ENCODE measurements around the gene RAB20.
A peak's percentile ranks its signal among the peaks of the same experiment; 100 is the strongest.
"Not testable (repeated sequence)": the region's sequence is repeated elsewhere in the genome, so short reads cannot be mapped to it uniquely, and the experiment has no call there.

Gene RAB20

GRCh38 chr13:110561344-110562035 lies at the start of gene RAB20:
TSS of gene RAB20 (minus strand) at chr13:110561722. CDS start at chr13:110561519, 203 bp downstream.
- DNase-seq: peak; percentile 75

- DNase-seq: peak; percentile 19
Measured at GRCh38 chr13:110610955-110611595, 49.6 kb upstream of the RAB20 start.

- no peak for DNase-seq
Measured at GRCh38 chr13:110607675-110608224, 46.2 kb upstream of the RAB20 start.

- not testable (repeated sequence) for DNase-seq
Measured at GRCh38 chr13:110606281-110606680, 44.8 kb upstream of the RAB20 start.

GRCh38 chr13:110605132-110605531 lies 43.6 kb upstream of the RAB20 start:
- DNase-seq: no peak

GRCh38 chr13:110600980-110601379 lies 39.5 kb upstream of the RAB20 start:
- DNase-seq: no peak

- no peak for DNase-seq
Measured at GRCh38 chr13:110600261-110600819, 38.8 kb upstream of the RAB20 start.

GRCh38 chr13:110597041-110597689 lies 35.6 kb upstream of the RAB20 start:
- DNase-seq: no peak

GRCh38 chr13:110593430-110594130 lies 32.1 kb upstream of the RAB20 start:
- peak; percentile 18 for DNase-seq

GRCh38 chr13:110592665-110593064 lies 31.1 kb upstream of the RAB20 start:
- no peak for DNase-seq

GRCh38 chr13:110590577-110590976 lies 29.1 kb upstream of the RAB20 start:
- DNase-seq: no peak

- no peak for DNase-seq
Measured at GRCh38 chr13:110589793-110590390, 28.4 kb upstream of the RAB20 start.

GRCh38 chr13:110583178-110583865 lies 21.8 kb upstream of the RAB20 start:
- no peak for DNase-seq

- no peak for DNase-seq
Measured at GRCh38 chr13:110582421-110582954, 21.0 kb upstream of the RAB20 start.

GRCh38 chr13:110581506-110582185 lies 20.1 kb upstream of the RAB20 start:
- no peak for DNase-seq

GRCh38 chr13:110580800-110581199 lies 19.3 kb upstream of the RAB20 start:
- DNase-seq: no peak

GRCh38 chr13:110578363-110578762 lies 16.8 kb upstream of the RAB20 start:
- DNase-seq: no peak

GRCh38 chr13:110576736-110577476 lies 15.4 kb upstream of the RAB20 start:
- no peak for DNase-seq

GRCh38 chr13:110576070-110576394 lies 14.5 kb upstream of the RAB20 start:
- no peak for DNase-seq
